Measurements from ENCODE around the gene BEST2.

DNA sequence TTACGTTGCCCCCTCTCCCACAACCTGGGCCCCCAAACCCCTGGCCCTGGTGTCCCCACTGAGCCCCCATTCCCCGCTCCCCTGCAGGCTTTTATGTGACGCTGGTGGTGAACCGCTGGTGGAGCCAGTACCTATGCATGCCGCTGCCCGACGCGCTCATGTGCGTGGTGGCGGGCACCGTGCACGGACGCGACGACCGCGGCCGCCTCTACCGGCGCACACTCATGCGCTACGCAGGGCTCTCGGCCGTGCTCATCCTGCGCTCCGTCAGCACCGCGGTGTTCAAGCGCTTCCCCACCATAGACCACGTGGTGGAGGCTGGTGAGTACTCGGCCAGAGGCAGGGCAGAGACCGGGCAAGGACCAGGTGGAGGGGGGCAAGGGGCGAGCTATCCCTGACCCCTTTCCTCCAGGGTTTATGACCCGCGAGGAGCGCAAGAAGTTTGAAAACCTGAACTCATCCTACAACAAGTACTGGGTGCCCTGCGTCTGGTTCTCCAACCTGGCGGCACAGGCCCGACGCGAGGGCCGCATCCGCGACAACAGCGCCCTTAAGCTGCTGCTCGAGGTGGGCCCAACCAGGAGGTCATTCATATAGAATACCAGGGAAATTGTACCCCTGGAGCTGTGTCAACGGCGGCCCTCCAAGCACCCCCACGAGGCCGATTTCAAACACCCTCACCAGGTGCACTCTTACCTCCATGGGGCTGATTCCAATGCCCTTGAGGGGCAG, 3.0 kb downstream of the BEST2 start:
- TF ChIP-seq, protein P1, sequence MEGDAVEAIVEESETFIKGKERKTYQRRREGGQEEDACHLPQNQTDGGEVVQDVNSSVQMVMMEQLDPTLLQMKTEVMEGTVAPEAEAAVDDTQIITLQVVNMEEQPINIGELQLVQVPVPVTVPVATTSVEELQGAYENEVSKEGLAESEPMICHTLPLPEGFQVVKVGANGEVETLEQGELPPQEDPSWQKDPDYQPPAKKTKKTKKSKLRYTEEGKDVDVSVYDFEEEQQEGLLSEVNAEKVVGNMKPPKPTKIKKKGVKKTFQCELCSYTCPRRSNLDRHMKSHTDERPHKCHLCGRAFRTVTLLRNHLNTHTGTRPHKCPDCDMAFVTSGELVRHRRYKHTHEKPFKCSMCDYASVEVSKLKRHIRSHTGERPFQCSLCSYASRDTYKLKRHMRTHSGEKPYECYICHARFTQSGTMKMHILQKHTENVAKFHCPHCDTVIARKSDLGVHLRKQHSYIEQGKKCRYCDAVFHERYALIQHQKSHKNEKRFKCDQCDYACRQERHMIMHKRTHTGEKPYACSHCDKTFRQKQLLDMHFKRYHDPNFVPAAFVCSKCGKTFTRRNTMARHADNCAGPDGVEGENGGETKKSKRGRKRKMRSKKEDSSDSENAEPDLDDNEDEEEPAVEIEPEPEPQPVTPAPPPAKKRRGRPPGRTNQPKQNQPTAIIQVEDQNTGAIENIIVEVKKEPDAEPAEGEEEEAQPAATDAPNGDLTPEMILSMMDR (IDR thresholded peaks at IDR 0.05), result no peak
- TF ChIP-seq POLR2AphosphoS5 (IDR thresholded peaks at IDR 0.05; ENCODE audit: low read depth, low read length), result no peak

Measured in Panc1 (cell line).